HL-60/S4 treated with retinoic acid at 250 ng/mL for 4 days and 3 days (cell line): ENCODE data around the gene CAPN14.

Source experiments
- in situ Hi-C: fragments of 300-500 bp; cut with MboI; formaldehyde crosslinking; loops from 2 replicates; pipeline ENCODE4 v1.7.0; 2022; ENCODE audit warnings: low sequenced_read_pairs

CAPN14 gene

GRCh38 chr2:31147645-31148044 is 69.7 kb downstream of the CAPN14 start:
- in situ Hi-C loops: no loop called here

GRCh38 chr2:31142110-31142509 is 75.2 kb downstream of the CAPN14 start:
- in situ Hi-C loops: no loop called here

- in situ Hi-C loops: no loop called here
These were observed 75.8 kb downstream of the CAPN14 start for GRCh38 chr2:31141443-31142085.

GRCh38 chr2:31140151-31140550 is 77.2 kb downstream of the CAPN14 start:
- in situ Hi-C loops: no loop called here

- in situ Hi-C loops: no loop called here
These were observed 77.6 kb downstream of the CAPN14 start for GRCh38 chr2:31139671-31140070.

- in situ Hi-C loops: no loop called here
These were observed 79.0 kb downstream of the CAPN14 start, which contains the start of gene GALNT14 for GRCh38 chr2:31138037-31138962. TSS of gene GALNT14 (minus strand) at chr2:31138440. CDS start at chr2:31138086, 354 bp downstream.

- in situ Hi-C loops: no loop called here
These were observed 79.9 kb downstream of the CAPN14 start for GRCh38 chr2:31137211-31138036.

- in situ Hi-C loops: no loop called here
These were observed 80.6 kb downstream of the CAPN14 start for GRCh38 chr2:31136732-31137131.

- in situ Hi-C loops: no loop called here
These were observed 81.3 kb downstream of the CAPN14 start for GRCh38 chr2:31136000-31136399.

GRCh38 chr2:31134480-31134879 is 82.8 kb downstream of the CAPN14 start:
- in situ Hi-C loops: no loop called here

GRCh38 chr2:31132786-31133185 is 84.5 kb downstream of the CAPN14 start:
- in situ Hi-C loops: no loop called here

GRCh38 chr2:31131871-31132270 is 85.4 kb downstream of the CAPN14 start:
- in situ Hi-C loops: no loop called here

- in situ Hi-C loops: no loop called here
These were observed 87.7 kb downstream of the CAPN14 start for GRCh38 chr2:31129375-31130171.

GRCh38 chr2:31127931-31128330 is 89.4 kb downstream of the CAPN14 start:
- in situ Hi-C loops: no loop called here

GRCh38 chr2:31125918-31126695 is 91.2 kb downstream of the CAPN14 start:
- in situ Hi-C loops: no loop called here

GRCh38 chr2:31124904-31125303 is 92.4 kb downstream of the CAPN14 start:
- in situ Hi-C loops: no loop called here
